GM12872 (cell line): ENCODE data around the gene FOXL3.

Experiments used
- TF ChIP-seq, protein P1 (sequence below): IDR thresholded peaks from 3 replicates; pipeline ENCODE4 v1.5.1; 2011; ENCODE audit warnings: low read depth, mild to moderate bottlenecking, low read length, moderate library complexity; ENCODE audit not compliant: insufficient read depth

Gene FOXL3

DNA sequence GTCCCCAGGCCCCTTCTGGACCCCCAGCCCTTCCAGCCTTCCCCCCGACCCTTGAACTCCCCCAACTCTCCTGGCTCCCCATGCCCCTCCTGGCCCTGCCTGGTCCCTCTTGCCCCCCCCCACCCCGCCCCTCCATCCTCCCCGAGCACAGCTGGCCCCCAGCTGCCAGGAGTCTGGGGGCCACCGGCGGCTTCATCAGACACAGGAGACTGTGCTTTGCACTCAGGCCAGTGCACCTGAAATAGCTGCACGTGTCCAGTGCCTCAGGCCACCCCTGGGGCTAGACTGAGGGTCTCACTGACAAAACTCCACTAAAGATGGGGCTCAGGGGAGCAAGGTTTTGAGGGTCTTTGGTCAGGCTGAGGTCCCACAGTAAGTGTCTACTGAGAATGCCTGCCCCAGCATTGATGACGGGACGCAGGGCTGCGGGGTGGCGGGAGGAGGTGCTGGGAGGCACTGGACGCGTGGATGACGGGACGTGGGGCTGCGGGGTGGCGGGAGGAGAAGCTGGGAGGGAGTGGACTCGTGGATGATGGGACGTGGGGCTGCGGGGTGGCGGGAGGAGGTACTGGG is 6.5 kb downstream of the FOXL3 start:
- TF ChIP-seq, protein P1, sequence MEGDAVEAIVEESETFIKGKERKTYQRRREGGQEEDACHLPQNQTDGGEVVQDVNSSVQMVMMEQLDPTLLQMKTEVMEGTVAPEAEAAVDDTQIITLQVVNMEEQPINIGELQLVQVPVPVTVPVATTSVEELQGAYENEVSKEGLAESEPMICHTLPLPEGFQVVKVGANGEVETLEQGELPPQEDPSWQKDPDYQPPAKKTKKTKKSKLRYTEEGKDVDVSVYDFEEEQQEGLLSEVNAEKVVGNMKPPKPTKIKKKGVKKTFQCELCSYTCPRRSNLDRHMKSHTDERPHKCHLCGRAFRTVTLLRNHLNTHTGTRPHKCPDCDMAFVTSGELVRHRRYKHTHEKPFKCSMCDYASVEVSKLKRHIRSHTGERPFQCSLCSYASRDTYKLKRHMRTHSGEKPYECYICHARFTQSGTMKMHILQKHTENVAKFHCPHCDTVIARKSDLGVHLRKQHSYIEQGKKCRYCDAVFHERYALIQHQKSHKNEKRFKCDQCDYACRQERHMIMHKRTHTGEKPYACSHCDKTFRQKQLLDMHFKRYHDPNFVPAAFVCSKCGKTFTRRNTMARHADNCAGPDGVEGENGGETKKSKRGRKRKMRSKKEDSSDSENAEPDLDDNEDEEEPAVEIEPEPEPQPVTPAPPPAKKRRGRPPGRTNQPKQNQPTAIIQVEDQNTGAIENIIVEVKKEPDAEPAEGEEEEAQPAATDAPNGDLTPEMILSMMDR: no peak

DNA sequence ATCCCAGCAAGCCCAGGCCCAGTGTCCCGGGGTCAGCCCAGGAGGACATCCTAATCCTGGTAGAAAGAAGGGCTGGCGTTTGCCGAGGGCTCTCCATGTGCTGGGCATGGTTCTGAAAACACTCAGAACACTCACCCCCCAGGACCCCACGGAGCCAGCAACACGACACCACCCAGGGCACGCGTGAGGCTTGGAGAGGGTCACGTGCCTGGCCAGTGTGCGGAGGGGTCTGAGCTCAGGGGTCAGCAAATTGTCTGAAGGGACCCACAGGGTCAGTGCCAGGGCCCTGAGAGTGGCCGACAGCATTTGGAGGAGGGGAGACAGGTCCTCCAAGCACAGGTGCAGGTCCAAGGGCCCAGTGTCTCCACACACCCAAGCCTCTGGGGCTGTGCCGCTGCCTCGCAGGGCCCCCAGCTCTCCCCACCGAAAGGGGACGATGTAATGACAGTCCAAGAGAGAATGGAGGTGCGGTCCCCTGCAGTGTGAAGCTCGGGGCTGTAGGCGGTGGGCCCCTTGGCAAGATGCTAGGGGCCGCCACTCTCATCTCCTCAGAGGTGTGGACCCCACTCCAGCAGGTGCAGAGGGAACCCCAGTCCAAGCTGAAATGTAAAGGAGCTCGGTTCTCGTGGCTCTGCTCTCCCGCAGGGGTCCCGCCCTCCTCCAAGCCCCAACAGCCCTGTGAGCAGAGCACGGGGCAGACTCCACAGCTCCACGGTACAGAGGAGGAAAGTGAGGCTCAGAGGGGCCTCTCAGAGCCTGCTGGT is 7.8 kb downstream of the FOXL3 start:
- TF ChIP-seq, protein P1: no peak

DNA sequence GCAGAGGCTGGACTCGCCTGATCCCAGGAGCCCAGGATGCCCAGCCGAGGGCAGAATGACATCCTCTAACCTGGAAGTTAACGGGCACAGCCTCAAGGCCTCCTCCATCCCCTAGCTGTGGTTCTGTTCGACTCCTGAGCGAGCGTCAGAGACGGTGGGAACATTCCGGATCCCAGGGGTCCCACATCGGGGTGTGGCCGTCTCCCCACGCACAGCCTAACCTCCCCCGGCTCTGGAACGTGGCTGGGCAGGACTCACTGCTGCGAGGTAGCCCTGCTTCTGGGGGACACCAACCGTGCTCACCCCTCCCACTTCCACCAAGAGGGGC is 8.4 kb downstream of the FOXL3 start:
- TF ChIP-seq, protein P1: no peak

DNA sequence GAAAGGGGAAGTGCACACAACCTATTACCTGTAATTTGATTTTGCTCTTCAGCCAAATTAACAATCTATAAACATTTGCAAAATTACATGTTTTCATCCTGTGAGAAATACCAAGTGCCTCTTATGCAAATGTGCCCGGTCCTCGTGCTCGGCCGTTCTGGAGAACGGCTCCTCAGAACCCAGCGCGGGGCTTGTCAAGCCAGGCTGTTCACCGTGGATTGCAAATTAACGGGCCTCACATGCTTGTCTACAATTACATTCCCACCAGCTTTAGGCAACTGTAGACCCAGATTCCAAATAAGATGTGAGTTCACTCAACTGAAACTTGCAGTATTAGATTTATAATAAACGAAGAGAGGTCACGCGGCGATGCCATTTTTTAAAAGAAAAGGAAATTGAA is 8.8 kb downstream of the FOXL3 start:
- TF ChIP-seq, protein P1: no peak

DNA sequence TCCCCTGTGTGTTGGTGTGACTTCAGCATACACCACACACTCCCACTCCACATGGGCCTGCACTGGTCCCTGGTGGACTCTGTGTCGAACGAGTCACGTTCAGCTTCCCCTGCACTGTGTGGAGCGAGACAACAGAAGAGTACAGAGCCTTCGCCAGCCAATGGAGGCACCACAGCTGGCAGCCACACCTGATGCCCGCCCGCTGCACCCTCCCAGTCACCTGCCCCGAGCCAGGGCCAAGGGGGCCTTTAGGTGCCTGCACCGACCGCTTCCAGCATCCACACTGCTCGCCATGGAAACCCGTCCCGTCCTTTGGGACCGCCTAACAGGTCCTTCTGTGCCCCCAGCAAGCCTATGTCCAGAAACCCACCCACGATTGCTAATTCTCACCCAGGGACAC is 9.2 kb downstream of the FOXL3 start:
- TF ChIP-seq, protein P1: no peak

DNA sequence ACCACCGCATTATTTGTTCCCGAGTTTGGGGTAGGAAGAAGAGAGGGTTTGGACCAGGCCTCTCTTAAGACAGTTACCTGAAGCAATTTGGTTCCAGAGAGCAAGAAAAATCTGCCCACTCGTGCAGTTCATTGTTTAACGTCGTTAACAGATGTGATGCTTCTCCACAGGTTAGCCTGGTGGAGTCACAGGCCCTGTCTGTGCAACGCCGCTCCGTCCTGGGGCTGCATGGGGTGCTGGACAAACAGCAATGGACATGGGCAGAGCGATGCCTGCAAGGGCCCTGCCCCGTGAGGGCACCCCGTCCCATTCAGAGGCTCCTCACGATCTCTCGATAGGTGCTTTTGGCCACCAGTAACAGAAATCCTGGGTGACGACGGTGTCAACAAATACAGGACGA is 9.7 kb downstream of the FOXL3 start:
- TF ChIP-seq, protein P1: no peak

DNA sequence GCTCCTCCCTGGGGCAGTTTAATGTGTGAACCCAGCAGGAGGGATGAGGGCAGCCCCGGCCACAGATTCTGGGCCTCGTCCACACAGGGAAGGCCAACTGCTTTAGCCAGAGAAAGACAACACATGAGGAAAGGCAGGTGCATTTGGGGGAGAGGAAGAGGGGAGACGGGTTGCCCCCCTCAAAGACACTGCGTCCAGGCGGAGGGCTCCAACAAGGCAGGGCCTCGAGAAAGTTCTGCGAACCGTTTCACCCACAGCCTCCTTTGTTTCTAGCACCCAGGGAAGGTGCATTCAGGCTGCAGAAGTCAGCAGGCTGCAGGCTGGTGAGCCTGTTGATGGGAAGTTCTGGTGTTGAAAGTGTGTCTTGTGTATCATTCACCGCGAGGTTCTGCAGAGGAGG is 10.1 kb downstream of the FOXL3 start:
- TF ChIP-seq, protein P1: no peak
